ENCODE results near the gene NACC2. TPM values are rescaled to one million over a fixed set of nuclear protein-coding genes. Genes with fewer than 3 reads are reported as not detected.
"Not testable (repeated sequence)": the region's sequence is repeated elsewhere in the genome, so short reads cannot be mapped to it uniquely, and the experiment has no call there.

The NACC2 gene
- polyA plus RNA-seq, 4 donors, result 4.9 to 10.1 (median 8.0) TPM

DNA sequence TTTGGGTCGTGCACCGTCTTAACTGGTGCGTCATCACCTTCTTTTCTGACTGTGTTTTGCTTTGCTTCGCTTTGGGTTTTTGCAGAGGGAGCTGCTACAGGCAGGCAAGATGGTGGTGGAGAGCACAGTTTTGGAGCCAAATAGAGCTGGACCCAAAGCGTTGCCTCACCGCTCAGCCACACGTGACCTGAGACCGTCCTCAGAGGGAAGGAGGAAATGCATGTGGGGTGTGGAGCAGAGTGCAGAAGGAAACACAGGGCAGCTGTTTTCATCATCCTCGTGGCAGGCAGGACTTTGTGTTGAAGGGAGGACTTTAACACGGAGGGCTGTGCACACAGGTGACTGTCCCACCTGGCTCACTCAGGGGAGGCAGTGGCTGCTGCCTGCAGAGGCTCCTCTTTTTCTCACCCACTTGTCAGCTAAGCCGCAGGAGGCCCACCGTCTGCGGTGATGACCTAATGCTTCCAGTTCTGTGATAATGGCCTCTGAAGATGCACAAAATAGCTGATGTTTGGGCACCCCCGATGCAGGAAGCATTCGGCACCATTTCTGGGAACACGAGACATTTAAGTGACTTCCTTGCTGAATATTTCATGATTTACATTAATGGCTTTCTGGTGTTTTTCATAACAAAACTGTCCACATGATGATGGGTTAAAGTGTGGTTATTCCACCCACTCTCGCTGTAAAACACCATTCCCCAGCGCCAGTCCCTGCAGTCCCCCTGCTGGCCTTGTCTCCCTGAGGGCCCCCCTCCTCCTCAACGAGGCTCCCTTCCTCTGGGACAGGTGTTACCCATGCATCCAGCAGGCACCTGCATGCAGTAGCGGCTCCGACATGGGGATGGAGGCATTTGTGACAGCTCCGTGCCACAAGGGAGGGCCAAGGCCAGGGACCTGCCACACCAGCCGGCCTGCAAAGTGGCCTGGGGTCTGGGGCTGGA, 121.5 kb downstream of the NACC2 start:
- WGBS, 3 donors, result 39 to 46% (median 42%) methylated on average over 23 of the region's 23 CpGs
- Histone ChIP-seq H3K27me3 (ENCODE audit: control insufficient read depth in 3 of 3, insufficient read depth in 3 of 3, low read length in 3 of 3) (peaks cover 0 to 15% (median 0%) of the 10 kb centered on the region in 3 donors), H3K36me3 (ENCODE audit: control insufficient read depth in 3 of 3, insufficient read depth in 2 of 3, low read depth in 1 of 3, low read length in 3 of 3) (no peaks in the 10 kb centered on the region), H3K4me3 (ENCODE audit: low read depth in 1 of 3, low read length in 3 of 3) (no peak overlapping the region), H3K4me1 (ENCODE audit: control insufficient read depth in 3 of 3, insufficient read depth in 2 of 3, low read depth in 1 of 3, low read length in 2 of 3) (no peaks in the 10 kb centered on the region), H3K27ac (ENCODE audit: low read depth in 1 of 3, low read length in 2 of 3) (no peak overlapping the region), H3K9me3 (ENCODE audit: control insufficient read depth in 2 of 2, insufficient read depth in 1 of 2, low read depth in 1 of 2, low read length in 1 of 2) (no peaks in the 10 kb centered on the region)
- no peak for DNase-seq
- no peak for FAIRE-seq

DNA sequence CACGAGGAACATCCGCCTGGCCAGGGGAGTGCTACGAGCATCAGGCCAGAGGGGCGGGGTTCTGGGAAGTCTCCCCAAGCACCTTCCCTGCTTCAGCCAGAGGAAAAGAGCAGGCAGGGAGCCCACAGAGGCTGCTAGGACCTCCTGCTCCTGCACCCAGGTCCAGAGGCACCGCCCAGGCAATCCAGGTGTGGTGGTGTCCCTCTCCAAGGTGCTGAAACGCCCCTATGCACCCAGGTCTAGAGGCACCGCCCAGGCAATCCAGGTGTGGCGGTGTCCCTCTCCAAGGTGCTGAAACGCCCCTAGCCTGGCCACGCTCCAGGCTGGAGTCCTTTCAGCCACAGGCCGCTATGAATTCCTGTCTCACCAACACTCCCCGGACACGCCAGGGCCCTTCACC, 123.2 kb downstream of the NACC2 start:
- peaks cover 0 to 15% (median 0%) of the 10 kb centered on the region in 3 donors for H3K27me3 ChIP-seq (ENCODE audit: control insufficient read depth in 3 of 3, insufficient read depth in 3 of 3, low read length in 3 of 3)
- H3K36me3 ChIP-seq (ENCODE audit: control insufficient read depth in 3 of 3, insufficient read depth in 2 of 3, low read depth in 1 of 3, low read length in 3 of 3), result no peaks in the 10 kb centered on the region
- WGBS, 3 donors, result 11 to 43% (median 22%) methylated on average over 13 of the region's 13 CpGs
- H3K4me3 ChIP-seq (ENCODE audit: low read depth in 1 of 3, low read length in 3 of 3), result no peak overlapping the region
- H3K27ac ChIP-seq (ENCODE audit: low read depth in 1 of 3, low read length in 2 of 3), result no peak overlapping the region
- peak; percentile 85 to 96 for DNase-seq
- no peaks in the 10 kb centered on the region for H3K9me3 ChIP-seq (ENCODE audit: control insufficient read depth in 2 of 2, insufficient read depth in 1 of 2, low read depth in 1 of 2, low read length in 1 of 2)
- peaks cover 0 to 4% (median 0%) of the 10 kb centered on the region in 3 donors for H3K4me1 ChIP-seq (ENCODE audit: control insufficient read depth in 3 of 3, insufficient read depth in 2 of 3, low read depth in 1 of 3, low read length in 2 of 3)
- no peak for FAIRE-seq

DNA sequence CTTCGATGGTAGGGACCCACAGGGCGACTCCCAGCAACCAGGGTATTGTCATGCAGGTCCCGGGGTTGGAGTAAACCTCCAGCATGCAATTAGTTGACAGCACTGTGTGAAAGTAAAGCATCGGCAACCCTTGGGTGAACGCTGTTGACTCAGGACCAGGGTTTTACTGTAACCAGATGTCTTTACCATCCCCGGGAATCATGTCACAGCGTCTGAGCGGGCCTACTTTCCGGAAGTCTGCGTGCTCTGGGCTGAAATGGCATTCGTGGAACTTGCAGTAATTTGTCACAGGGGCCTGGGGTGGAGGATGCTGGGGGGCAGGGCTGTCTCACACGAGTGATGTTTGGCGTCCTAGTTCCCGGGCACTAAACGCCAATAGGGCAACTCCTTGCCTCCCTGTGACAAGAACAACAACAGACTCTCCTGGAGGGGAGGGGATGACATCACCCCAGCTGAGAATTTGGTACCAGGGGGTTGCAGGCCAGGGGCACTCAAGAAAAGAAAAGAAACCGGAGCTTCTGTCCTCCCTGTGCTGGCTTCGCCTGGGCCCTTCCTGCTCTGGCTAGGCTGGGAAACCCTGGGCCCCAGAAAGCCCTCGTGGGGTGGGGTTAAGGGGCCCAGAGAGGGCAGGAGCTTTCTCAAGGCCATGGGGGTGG, 123.8 kb downstream of the NACC2 start:
- FAIRE-seq (no peak), DNase-seq (no peak)
- H3K4me1 ChIP-seq (ENCODE audit: control insufficient read depth in 3 of 3, insufficient read depth in 2 of 3, low read depth in 1 of 3, low read length in 2 of 3), result peaks cover 0 to 4% (median 0%) of the 10 kb centered on the region in 3 donors
- 55 to 70% (median 60%) methylated on average over 18 of the region's 18 CpGs for WGBS, 3 donors
- H3K4me3 ChIP-seq (ENCODE audit: low read depth in 1 of 3, low read length in 3 of 3), result no peak overlapping the region
- H3K36me3 ChIP-seq (ENCODE audit: control insufficient read depth in 3 of 3, insufficient read depth in 2 of 3, low read depth in 1 of 3, low read length in 3 of 3), result no peaks in the 10 kb centered on the region
- peaks cover 0 to 15% (median 0%) of the 10 kb centered on the region in 3 donors for H3K27me3 ChIP-seq (ENCODE audit: control insufficient read depth in 3 of 3, insufficient read depth in 3 of 3, low read length in 3 of 3)
- H3K9me3 ChIP-seq (ENCODE audit: control insufficient read depth in 2 of 2, insufficient read depth in 1 of 2, low read depth in 1 of 2, low read length in 1 of 2), result no peaks in the 10 kb centered on the region
- H3K27ac ChIP-seq (ENCODE audit: low read depth in 1 of 3, low read length in 2 of 3), result no peak overlapping the region

DNA sequence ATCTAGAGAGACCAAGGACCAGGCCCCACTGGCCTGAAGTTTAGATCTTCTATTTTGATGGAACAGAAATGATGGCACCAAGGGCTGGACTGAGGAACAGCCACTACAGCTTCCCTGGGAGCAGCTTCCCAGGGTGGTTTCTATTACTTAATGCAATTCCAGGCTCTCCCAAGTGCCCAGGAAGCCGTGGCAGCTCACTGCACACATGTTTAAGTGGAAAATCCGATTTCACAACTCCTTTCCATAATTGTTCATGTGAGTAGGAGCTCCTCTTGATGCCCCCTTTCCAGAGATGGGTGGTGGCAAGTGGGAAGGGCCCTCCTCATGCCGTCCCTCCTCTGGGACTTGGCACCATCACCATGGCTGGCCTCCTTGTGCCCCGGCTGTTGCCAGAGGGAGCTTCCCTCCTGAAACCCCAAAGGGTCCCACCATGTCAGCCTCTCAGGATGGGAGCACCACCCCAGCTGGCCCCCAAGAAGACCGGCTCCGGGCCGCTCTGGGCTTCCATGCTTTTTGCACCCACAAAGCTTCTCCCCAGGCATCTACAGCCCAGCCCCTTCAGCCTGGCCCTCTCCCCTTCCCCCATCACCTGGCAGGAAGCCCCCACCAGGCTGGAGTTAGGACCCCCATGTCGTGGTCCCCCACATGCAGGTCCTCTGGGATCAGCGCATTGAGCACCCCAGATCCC, 124.8 kb downstream of the NACC2 start:
- Histone ChIP-seq H3K4me1 (ENCODE audit: control insufficient read depth in 3 of 3, insufficient read depth in 2 of 3, low read depth in 1 of 3, low read length in 2 of 3) (peaks cover 0 to 4% (median 0%) of the 10 kb centered on the region in 3 donors), H3K27ac (ENCODE audit: low read depth in 1 of 3, low read length in 2 of 3) (no peak overlapping the region), H3K36me3 (ENCODE audit: control insufficient read depth in 3 of 3, insufficient read depth in 2 of 3, low read depth in 1 of 3, low read length in 3 of 3) (no peaks in the 10 kb centered on the region), H3K27me3 (ENCODE audit: control insufficient read depth in 3 of 3, insufficient read depth in 3 of 3, low read length in 3 of 3) (peaks cover 0 to 15% (median 0%) of the 10 kb centered on the region in 3 donors), H3K4me3 (ENCODE audit: low read depth in 1 of 3, low read length in 3 of 3) (no peak overlapping the region), H3K9me3 (ENCODE audit: control insufficient read depth in 2 of 2, insufficient read depth in 1 of 2, low read depth in 1 of 2, low read length in 1 of 2) (no peaks in the 10 kb centered on the region)
- FAIRE-seq (no peak), DNase-seq (no peak)
- 61 to 81% (median 74%) methylated on average over 9 of the region's 9 CpGs for WGBS, 3 donors

DNA sequence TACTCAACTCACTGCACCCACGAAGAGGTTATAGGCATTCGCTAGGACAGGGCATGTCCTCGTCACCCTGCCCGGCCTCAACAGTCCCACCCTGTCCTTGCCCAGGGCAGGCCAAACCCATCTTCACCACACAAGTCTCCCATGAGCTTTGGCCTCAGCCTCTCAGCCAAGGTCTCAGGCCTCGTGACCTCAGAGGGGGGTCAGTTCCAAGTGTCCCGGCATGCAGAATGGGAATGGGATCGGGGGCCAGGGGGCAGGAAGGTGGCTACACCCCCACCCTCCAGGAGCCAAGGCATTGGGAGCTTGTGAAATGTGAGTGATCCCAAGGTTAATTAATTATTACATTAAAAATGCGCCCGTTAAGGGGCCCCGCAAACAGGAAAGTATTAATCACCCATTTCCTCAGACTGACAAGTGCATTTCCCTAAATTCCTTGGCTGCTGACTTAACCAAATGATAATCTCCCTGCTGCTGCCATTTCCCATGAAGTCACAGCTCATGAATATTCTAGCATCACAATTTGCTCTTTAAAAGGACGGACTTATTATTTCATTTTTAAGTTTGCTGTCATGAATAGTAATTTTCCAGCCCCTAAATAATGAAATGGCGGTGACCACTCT, 125.9 kb downstream of the NACC2 start:
- H3K9me3 ChIP-seq (ENCODE audit: control insufficient read depth in 2 of 2, insufficient read depth in 1 of 2, low read depth in 1 of 2, low read length in 1 of 2), result no peaks in the 10 kb centered on the region
- FAIRE-seq, result no peak
- H3K27me3 ChIP-seq (ENCODE audit: control insufficient read depth in 3 of 3, insufficient read depth in 3 of 3, low read length in 3 of 3), result peaks cover 0 to 15% (median 0%) of the 10 kb centered on the region in 3 donors
- DNase-seq, result no peak
- H3K36me3 ChIP-seq (ENCODE audit: control insufficient read depth in 3 of 3, insufficient read depth in 2 of 3, low read depth in 1 of 3, low read length in 3 of 3), result no peaks in the 10 kb centered on the region
- H3K27ac ChIP-seq (ENCODE audit: low read depth in 1 of 3, low read length in 2 of 3), result peak overlapping the region in 1 of 3 donors; percentile 1
- peaks cover 0 to 4% (median 0%) of the 10 kb centered on the region in 3 donors for H3K4me1 ChIP-seq (ENCODE audit: control insufficient read depth in 3 of 3, insufficient read depth in 2 of 3, low read depth in 1 of 3, low read length in 2 of 3)
- H3K4me3 ChIP-seq (ENCODE audit: low read depth in 1 of 3, low read length in 3 of 3), result no peak overlapping the region
- whole genome bisulfite sequencing, 3 donors, result 48 to 64% (median 62%) methylated on average over 12 of the region's 12 CpGs

DNA sequence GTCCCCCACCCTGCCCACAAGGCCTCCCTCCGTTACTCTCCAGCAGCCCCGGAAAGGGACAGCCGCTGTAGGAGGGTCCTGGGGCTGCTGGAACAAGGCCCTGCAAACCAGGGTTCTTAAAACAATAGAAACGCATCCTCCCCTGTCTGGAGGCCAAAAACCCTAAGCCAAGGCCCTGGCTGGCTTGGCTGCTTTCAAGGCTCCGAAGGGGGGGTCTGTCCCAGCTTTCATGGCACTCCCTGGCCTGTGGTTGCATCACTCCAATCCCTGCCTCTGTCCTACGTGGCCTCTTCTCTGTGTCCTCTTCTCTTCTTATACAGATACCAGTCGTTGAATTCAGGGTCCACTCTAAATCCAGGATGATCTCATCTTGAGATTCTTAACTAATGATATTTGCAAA, 126.5 kb downstream of the NACC2 start:
- no peak overlapping the region for H3K27ac ChIP-seq (ENCODE audit: low read depth in 1 of 3, low read length in 2 of 3)
- H3K4me3 ChIP-seq (ENCODE audit: low read depth in 1 of 3, low read length in 3 of 3), result no peak overlapping the region
- DNase-seq (no peak), FAIRE-seq (no peak)
- WGBS, 3 donors, result 51 to 68% (median 66%) methylated on average over 7 of the region's 7 CpGs
- H3K27me3 ChIP-seq (ENCODE audit: control insufficient read depth in 3 of 3, insufficient read depth in 3 of 3, low read length in 3 of 3), result peaks cover 0 to 10% (median 0%) of the 10 kb centered on the region in 3 donors
- H3K4me1 ChIP-seq (ENCODE audit: control insufficient read depth in 3 of 3, insufficient read depth in 2 of 3, low read depth in 1 of 3, low read length in 2 of 3), result peaks cover 0 to 4% (median 0%) of the 10 kb centered on the region in 3 donors
- H3K9me3 ChIP-seq (ENCODE audit: control insufficient read depth in 2 of 2, insufficient read depth in 1 of 2, low read depth in 1 of 2, low read length in 1 of 2), result no peaks in the 10 kb centered on the region
- H3K36me3 ChIP-seq (ENCODE audit: control insufficient read depth in 3 of 3, insufficient read depth in 2 of 3, low read depth in 1 of 3, low read length in 3 of 3), result no peaks in the 10 kb centered on the region

DNA sequence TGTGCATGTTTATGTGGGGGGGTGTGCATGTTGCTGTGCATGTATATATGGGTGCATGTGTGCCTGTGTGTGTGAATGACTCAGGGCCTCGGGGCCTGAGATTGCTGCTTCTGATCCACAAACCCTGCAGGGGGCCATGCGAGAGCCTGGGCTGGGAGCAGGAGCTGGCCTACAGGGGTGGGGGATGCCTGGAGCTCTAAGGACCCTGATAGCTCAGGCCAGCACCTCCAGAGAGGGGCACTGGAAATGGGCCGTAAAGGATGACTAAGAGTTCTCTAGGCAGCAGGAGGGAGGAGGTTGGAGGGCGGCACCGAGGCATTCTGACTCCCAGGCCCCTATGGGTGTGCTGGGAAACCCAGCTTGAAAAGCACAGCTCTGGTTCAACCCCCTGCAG, 127.0 kb downstream of the NACC2 start:
- no peak for DNase-seq
- no peaks in the 10 kb centered on the region for H3K9me3 ChIP-seq (ENCODE audit: control insufficient read depth in 2 of 2, insufficient read depth in 1 of 2, low read depth in 1 of 2, low read length in 1 of 2)
- no peak for FAIRE-seq
- H3K36me3 ChIP-seq (ENCODE audit: control insufficient read depth in 3 of 3, insufficient read depth in 2 of 3, low read depth in 1 of 3, low read length in 3 of 3), result no peaks in the 10 kb centered on the region
- no peak overlapping the region for H3K27ac ChIP-seq (ENCODE audit: low read depth in 1 of 3, low read length in 2 of 3)
- no peak overlapping the region for H3K4me3 ChIP-seq (ENCODE audit: low read depth in 1 of 3, low read length in 3 of 3)
- peaks cover 0 to 8% (median 0%) of the 10 kb centered on the region in 3 donors for H3K27me3 ChIP-seq (ENCODE audit: control insufficient read depth in 3 of 3, insufficient read depth in 3 of 3, low read length in 3 of 3)
- 38 to 48% (median 40%) methylated on average over 5 of the region's 5 CpGs for WGBS, 3 donors
- H3K4me1 ChIP-seq (ENCODE audit: control insufficient read depth in 3 of 3, insufficient read depth in 2 of 3, low read depth in 1 of 3, low read length in 2 of 3), result peaks cover 0 to 4% (median 0%) of the 10 kb centered on the region in 3 donors

DNA sequence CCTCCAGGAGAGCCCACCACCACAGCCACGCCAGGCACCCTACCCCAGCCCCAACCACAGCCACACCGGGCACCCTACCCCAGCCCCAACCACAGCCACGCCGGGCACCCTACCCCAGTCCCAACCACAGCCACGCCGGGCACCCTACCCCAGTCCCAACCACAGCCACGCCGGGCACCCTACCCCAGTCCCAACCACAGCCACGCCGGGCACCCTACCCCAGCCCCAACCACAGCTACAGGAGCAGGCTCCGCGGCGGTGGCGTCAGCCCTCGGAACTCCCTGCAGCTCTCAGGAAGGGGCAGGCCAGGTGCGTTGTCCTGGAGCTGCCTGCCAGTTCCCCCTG, 128.2 kb downstream of the NACC2 start:
- H3K4me3 ChIP-seq (ENCODE audit: low read depth in 1 of 3, low read length in 3 of 3); H3K27ac ChIP-seq (ENCODE audit: low read depth in 1 of 3, low read length in 2 of 3); H3K36me3 ChIP-seq (ENCODE audit: control insufficient read depth in 3 of 3, insufficient read depth in 2 of 3, low read depth in 1 of 3, low read length in 3 of 3); DNase-seq; H3K9me3 ChIP-seq (ENCODE audit: control insufficient read depth in 2 of 2, insufficient read depth in 1 of 2, low read depth in 1 of 2, low read length in 1 of 2); H3K27me3 ChIP-seq (ENCODE audit: control insufficient read depth in 3 of 3, insufficient read depth in 3 of 3, low read length in 3 of 3); H3K4me1 ChIP-seq (ENCODE audit: control insufficient read depth in 3 of 3, insufficient read depth in 2 of 3, low read depth in 1 of 3, low read length in 2 of 3); FAIRE-seq: not testable (repeated sequence)
- WGBS, 3 donors, result 63 to 71% (median 69%) methylated on average over 12 to 16 of the region's 16 CpGs
